HEK293 (cell line): ENCODE results near the gene GSC.

Experiments
- CTCF ChIA-PET: fragments of 350-600 bp; formaldehyde crosslinking; extraction: SDS; loops from one replicate; lab custom pipeline; 2021; ENCODE audit warnings: antibody characterized with exemption; lab: Yijun Ruan, JAX
- POLR2A ChIA-PET: fragments of 300-600 bp; formaldehyde crosslinking; extraction: SDS; loops from one replicate; lab custom pipeline; 2020; ENCODE audit warnings: antibody characterized with exemption, inconsistent platforms; lab: Yijun Ruan, JAX
- H3K27ac ChIP-seq: fragments of 200-500 bp; sonication (Bioruptor generic); 2 replicates; pipeline ENCODE4 v1.5.1; 2014; ENCODE audit warnings: low read depth, low read length, control low read depth, inconsistent platforms; ENCODE audit errors: extremely low read depth
- H3K36me3 ChIP-seq, 2 experiments: fragments of 200-500 bp in 1 of 2; sonication (Bioruptor generic) in 1 of 2; 1 replicate in 1 of 2; 2 replicates in 1 of 2; pipeline ENCODE4 v1.5.1; 2014 to 2017; ENCODE audit warnings: inconsistent platforms in 2 of 2, low read length in 2 of 2; ENCODE audit not compliant: control insufficient read depth in 2 of 2, insufficient read depth in 1 of 2
- H3K4me1 ChIP-seq: fragments of 200-500 bp; sonication (Bioruptor generic); 2 replicates; pipeline ENCODE4 v1.5.1; 2014; ENCODE audit warnings: mild to moderate bottlenecking, low read length, inconsistent platforms; ENCODE audit not compliant: control insufficient read depth, insufficient read depth
- H3K4me3 ChIP-seq: 2 replicates; pipeline ENCODE4 v1.5.1; 2011; ENCODE audit warnings: low read depth, mild to moderate bottlenecking, control low read depth, low read length, moderate library complexity
- H3K9me3 ChIP-seq: fragments of 200-500 bp; sonication (Bioruptor generic); 2 replicates; pipeline ENCODE4 v1.5.1; 2014; ENCODE audit warnings: low read depth, low read length, inconsistent platforms; ENCODE audit not compliant: control insufficient read depth, insufficient read depth
- FEZF1 ChIP-seq: fragments of 450-650 bp; formaldehyde crosslinking; IDR thresholded peaks from 2 replicates; pipeline ENCODE4 v1.5.1; 2016; ENCODE audit warnings: missing biosample characterization, missing genetic modification characterization
- GLI2 ChIP-seq: fragments of 450-650 bp; formaldehyde crosslinking; IDR thresholded peaks from 2 replicates; pipeline ENCODE4; 2017; ENCODE audit warnings: missing biosample characterization, missing genetic modification characterization, low read depth, borderline replicate concordance
- PRDM10 ChIP-seq: fragments of 450-650 bp; formaldehyde crosslinking; IDR thresholded peaks from 2 replicates; pipeline ENCODE4 v1.5.1; 2016; ENCODE audit warnings: missing biosample characterization, missing genetic modification characterization
- YY2 ChIP-seq: fragments of 450-650 bp; formaldehyde crosslinking; IDR thresholded peaks from 2 replicates; pipeline ENCODE4 v1.5.1; 2016; ENCODE audit warnings: missing biosample characterization, missing genetic modification characterization
- ZBTB1 ChIP-seq: fragments of 450-650 bp; formaldehyde crosslinking; IDR thresholded peaks from 2 replicates; pipeline ENCODE4 v1.5.1; 2016; ENCODE audit warnings: missing biosample characterization, missing genetic modification characterization
- ZFP69B ChIP-seq: fragments of 450-650 bp; formaldehyde crosslinking; IDR thresholded peaks from 2 replicates; pipeline ENCODE4 v1.5.1; 2016; ENCODE audit warnings: missing biosample characterization, missing genetic modification characterization
- ZNF138 ChIP-seq: fragments of 450-650 bp; formaldehyde crosslinking; IDR thresholded peaks from 2 replicates; pipeline ENCODE4 v1.5.1; 2016; ENCODE audit warnings: missing biosample characterization, missing genetic modification characterization, borderline replicate concordance
- ZNF155 ChIP-seq: fragments of 450-650 bp; formaldehyde crosslinking; IDR thresholded peaks from 2 replicates; pipeline ENCODE4 v1.5.1; 2016; ENCODE audit warnings: missing biosample characterization, missing genetic modification characterization
- ZNF223 ChIP-seq: fragments of 450-650 bp; formaldehyde crosslinking; IDR thresholded peaks from 2 replicates; pipeline ENCODE4 v1.5.1; 2016; ENCODE audit warnings: missing biosample characterization, missing genetic modification characterization
- ZNF398 ChIP-seq: fragments of 450-650 bp; formaldehyde crosslinking; IDR thresholded peaks from 2 replicates; pipeline ENCODE4 v1.5.1; 2017; ENCODE audit warnings: missing biosample characterization, missing genetic modification characterization
- ZNF704 ChIP-seq: fragments of 450-650 bp; formaldehyde crosslinking; IDR thresholded peaks from 2 replicates; pipeline ENCODE4 v1.5.1; 2016; ENCODE audit warnings: missing biosample characterization, missing genetic modification characterization
- ZNF768 ChIP-seq: fragments of 450-650 bp; formaldehyde crosslinking; IDR thresholded peaks from 2 replicates; pipeline ENCODE4 v1.5.1; 2018; ENCODE audit warnings: missing biosample characterization, mild to moderate bottlenecking, missing genetic modification characterization
- TF ChIP-seq, protein P1 (sequence below): fragments of 450-650 bp; formaldehyde crosslinking; IDR thresholded peaks from 2 replicates; pipeline ENCODE4 v1.5.1; 2016; ENCODE audit warnings: missing biosample characterization, missing genetic modification characterization

GSC gene

GRCh38 chr14:94767321-94767878 is 2.5 kb downstream of the GSC start:
- no peak overlapping the region for H3K27ac ChIP-seq
- TF ChIP-seq ZNF155 (tag by site-specific recombination) (no peak), PRDM10 (tag by site-specific recombination) (peak; percentile 76)
- TF ChIP-seq, all 188 proteins: peak for 1
- H3K4me1 ChIP-seq, result no peaks in the 10 kb centered on the region
- H3K36me3 ChIP-seq, result peaks cover 0 to 16% of the 10 kb centered on the region in 2 experiments; a peak in 1 of 3 replicates
- no peaks in the 10 kb centered on the region for H3K9me3 ChIP-seq
- CTCF ChIA-PET, result interaction anchor here (0.6 to 0.8 kb wide), 2 partner anchors 78 to 185 kb away, joined by 3 read pairs; no protein-coding TSS in a partner anchor
- POLR2A ChIA-PET, result no interaction called here
- H3K4me3 ChIP-seq, result no peak overlapping the region

DNA sequence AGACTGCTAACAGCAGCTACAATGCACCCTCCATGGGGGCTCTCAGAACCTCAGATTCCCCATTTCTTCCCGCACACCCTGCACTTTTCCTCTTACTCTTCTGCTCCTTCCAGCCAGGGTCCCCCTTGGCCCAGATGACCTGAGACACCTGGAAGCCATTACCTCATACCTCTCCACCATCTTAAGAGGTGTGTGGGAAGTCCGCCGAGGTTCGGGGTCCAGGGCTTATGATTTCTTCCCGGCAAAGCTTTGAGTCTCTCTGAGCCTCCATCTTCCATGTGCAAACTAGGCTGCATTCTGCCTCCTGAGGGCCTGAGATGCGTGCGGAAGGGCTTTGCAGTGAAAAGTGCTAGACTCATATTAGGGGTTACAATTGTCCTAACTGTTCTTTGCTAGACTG is 5.3 kb downstream of the GSC start:
- Histone ChIP-seq H3K4me1 (no peaks in the 10 kb centered on the region), H3K4me3 (no peak overlapping the region), H3K36me3 (peaks cover 0 to 16% of the 10 kb centered on the region in 2 experiments; a peak in 1 of 3 replicates), H3K27ac (no peak overlapping the region), H3K9me3 (no peaks in the 10 kb centered on the region)
- TF ChIP-seq ZFP69B (tag by site-specific recombination), result no peak
- POLR2A ChIA-PET, result no interaction called here
- CTCF ChIA-PET, result interaction anchor here (0.6 kb wide), 1 partner anchor 228 kb away, joined by 3 read pairs; no protein-coding TSS in a partner anchor

DNA sequence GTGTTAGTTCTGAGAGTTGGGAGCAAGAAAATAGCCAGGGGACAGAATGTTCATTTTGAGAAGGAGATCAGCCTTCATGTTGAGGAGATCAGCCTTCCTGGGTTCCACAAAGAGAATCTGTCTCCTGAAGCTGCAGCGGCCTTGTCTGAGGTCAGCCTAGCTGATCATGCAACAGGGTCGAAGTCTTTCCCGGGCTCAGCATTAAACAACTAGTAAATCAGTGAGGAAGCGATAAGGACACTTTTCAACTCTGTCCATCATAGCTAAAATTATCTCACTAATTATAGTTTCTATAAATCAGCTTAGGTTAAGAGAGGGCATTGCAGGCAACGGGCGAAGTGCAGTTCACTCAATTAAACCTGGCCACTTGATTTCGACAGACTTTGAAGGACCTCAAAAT is 7.5 kb downstream of the GSC start:
- ChIA-PET CTCF (interaction anchor here (1.8 kb wide), 1 partner anchor 14 kb away, joined by 9 read pairs; no protein-coding TSS in a partner anchor), POLR2A (no interaction called here)
- H3K36me3 ChIP-seq, result peaks cover 0 to 7% of the 10 kb centered on the region in 2 experiments; a peak in 1 of 3 replicates
- H3K27ac ChIP-seq, result no peak overlapping the region
- H3K4me1 ChIP-seq, result no peaks in the 10 kb centered on the region
- H3K9me3 ChIP-seq, result no peaks in the 10 kb centered on the region
- TF ChIP-seq, protein P1, sequence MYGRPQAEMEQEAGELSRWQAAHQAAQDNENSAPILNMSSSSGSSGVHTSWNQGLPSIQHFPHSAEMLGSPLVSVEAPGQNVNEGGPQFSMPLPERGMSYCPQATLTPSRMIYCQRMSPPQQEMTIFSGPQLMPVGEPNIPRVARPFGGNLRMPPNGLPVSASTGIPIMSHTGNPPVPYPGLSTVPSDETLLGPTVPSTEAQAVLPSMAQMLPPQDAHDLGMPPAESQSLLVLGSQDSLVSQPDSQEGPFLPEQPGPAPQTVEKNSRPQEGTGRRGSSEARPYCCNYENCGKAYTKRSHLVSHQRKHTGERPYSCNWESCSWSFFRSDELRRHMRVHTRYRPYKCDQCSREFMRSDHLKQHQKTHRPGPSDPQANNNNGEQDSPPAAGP, result no peak
- TF ChIP-seq GLI2 (tag by site-specific recombination) (no peak), FEZF1 (tag by site-specific recombination) (no peak), ZNF398 (tag by site-specific recombination) (no peak), ZBTB1 (tag by site-specific recombination) (no peak), YY2 (tag by site-specific recombination) (no peak), ZNF138 (tag by site-specific recombination) (no peak), ZNF768 (no peak), ZNF704 (no peak), ZNF223 (tag by site-specific recombination) (no peak)
- H3K4me3 ChIP-seq, result no peak overlapping the region
